Stomach (tissue), 4 donors: Measurements from ENCODE around the gene CERT1.

Experiments
- CTCF ChIP-seq, 7 experiments: fragments of 450-650 bp in 4 of 7; fragments of 200-600 bp in 3 of 7; sonication (generic) in 3 of 7; IDR thresholded peaks; one replicate each; pipeline ENCODE4 v1.5.1; 2016 to 2019; ENCODE audit warnings: antibody characterized with exemption in 7 of 7, control low read depth in 2 of 7, mild to moderate bottlenecking in 1 of 7
- EP300 ChIP-seq: sonication (generic); formaldehyde crosslinking; IDR thresholded peaks from one replicate; pipeline ENCODE4 v1.6.1; 2017; ENCODE audit warnings: antibody characterized with exemption
- POLR2A ChIP-seq, 4 donors: fragments of 450-650 bp; IDR thresholded peaks; one replicate each; pipeline ENCODE4 v1.6.1; 2016; ENCODE audit warnings: antibody characterized with exemption in 4 of 4, control low read depth in 2 of 4, mild to moderate bottlenecking in 1 of 4, moderate library complexity in 1 of 4
- POLR2AphosphoS5 ChIP-seq, 3 donors: sonication (generic); formaldehyde crosslinking; IDR thresholded peaks; one replicate each; pipeline ENCODE4 v1.6.1; 2016; ENCODE audit warnings: antibody characterized with exemption in 3 of 3

GRCh38 chr5:75389430-75389829, 122.0 kb downstream of the CERT1 start:
- no peak for TF ChIP-seq CTCF (IDR thresholded peaks at IDR 0.05)
- TF ChIP-seq POLR2A (IDR thresholded peaks at IDR 0.05): no peak
- TF ChIP-seq EP300: no peak
- no peak for TF ChIP-seq POLR2AphosphoS5 (IDR thresholded peaks at IDR 0.05)
